Stimulated activated CD8-positive, alpha-beta memory T cell treated with anti-CD3 and anti-CD28 coated beads, Interleukin-15, amount 100 ng/mL, for 1 hour (primary cell): ENCODE measurements around the gene OSBP2.

Source experiments
- DNase-seq: peaks from one replicate; pipeline ENCODE4 v3.0.0-alpha.2; 2020; ENCODE audit warnings: low read depth

OSBP2 gene

DNA sequence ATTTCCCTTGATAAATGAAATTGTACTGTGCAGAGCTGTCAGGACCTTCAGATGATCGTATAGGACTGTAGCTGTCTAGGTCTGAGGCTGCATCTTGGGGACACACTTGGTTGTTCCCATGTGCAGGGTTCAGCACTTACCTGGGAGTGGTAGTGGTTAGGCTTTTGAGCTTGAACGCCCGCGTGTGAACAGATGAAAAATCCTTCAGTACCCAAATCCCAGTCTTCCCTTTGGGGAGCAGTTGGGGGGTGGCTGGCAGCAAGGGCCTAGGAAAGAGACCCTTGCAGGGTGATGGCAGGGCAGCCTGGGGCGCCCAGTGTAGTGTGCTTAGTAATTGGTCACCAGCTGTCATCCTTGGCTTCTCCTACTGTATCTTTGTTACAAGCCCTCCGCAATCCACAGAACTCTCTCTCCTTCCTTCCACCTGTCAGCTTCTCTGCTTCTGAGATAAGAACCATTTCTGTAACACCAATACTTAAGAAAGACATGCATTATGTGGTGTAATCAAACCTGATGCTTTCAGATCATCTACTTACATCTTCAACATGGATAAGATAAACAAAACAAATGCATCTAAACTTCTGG is 209.3 kb downstream of the OSBP2 start:
- no peak for DNase-seq

DNA sequence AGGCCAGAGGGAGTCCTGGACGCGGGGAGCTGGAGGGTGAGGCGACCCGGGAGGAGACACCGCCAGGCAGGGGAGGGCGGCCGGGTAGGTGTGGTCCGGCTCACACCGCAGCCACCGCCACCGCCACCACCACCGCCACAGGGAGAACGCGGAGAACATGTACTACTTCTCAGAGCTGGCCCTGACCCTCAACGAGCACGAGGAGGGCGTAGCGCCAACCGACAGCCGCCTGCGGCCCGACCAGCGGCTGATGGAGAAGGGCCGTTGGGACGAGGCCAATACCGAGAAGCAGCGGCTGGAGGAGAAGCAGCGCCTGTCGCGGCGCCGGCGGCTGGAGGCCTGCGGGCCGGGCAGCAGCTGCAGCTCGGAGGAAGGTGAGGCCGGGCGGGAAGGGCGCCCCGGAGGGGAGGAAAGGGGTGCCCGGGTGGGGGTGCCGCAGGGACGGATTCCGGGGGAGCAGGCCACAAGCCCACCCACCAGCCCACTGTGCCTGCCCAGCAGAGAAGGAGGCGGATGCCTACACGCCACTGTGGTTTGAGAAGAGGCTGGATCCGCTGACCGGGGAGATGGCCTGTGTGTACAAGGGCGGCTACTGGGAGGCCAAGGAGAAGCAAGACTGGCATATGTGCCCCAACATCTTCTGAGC is 211.1 kb downstream of the OSBP2 start:
- no peak for DNase-seq

DNA sequence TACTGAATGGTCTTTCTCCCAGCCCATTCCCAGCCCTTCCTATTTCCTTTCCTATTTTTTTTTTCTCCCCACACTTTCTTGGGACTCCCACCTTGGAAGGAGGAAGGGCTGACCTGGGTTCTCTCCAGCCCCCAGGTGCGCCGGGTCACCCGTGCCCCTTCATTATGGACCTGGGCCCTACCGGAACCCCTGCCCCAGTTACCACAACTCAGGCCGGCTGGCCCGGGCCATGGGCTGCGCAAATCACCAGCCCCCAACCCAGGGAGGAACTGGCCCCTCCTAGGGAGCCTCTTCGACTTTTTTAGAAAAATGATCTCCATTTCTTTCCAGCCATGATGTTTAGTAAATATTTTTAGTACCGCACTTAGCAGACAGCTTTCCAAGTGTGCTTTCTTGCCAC is 211.7 kb downstream of the OSBP2 start:
- no peak for DNase-seq

DNA sequence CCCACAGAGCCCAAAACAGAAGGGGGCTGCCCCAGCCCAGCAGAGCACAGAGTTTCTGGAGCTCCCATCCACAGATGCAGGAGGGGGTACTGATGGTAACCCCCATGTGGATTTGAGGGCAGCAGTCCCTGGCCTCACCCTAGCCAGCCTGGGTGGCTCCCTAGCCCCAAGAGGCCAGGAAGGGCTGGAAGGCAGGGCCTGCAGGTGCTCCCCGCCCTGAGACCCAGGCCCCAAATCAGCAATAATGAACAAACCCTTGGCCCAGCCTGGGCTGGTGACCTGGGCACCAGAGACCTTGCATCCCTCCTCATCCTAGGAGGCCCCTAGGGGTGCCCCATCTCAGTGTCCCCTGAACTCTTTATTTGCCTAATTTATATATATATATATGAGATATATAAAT is 212.3 kb downstream of the OSBP2 start:
- DNase-seq: no peak

DNA sequence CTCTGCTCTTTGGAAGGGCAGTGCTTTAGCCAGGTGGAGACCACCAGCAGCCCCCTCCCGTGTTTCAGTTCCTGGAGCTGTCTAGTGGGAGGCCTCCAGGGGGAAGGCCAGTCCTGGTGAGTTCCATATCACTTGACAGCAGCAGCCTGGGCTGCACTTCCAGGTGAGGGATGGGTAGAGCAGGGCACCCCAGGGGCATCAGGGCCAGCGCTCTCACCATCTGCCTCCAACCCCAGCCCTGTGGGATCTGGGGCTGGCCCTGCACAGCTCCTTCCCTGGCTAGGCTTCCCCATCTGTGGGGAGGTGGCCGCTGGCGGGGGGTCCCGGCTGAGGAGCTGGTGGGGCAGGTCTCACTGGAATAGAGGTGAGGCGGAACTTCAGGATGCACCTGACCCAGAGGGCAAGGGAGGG is 213.4 kb downstream of the OSBP2 start:
- no peak for DNase-seq

DNA sequence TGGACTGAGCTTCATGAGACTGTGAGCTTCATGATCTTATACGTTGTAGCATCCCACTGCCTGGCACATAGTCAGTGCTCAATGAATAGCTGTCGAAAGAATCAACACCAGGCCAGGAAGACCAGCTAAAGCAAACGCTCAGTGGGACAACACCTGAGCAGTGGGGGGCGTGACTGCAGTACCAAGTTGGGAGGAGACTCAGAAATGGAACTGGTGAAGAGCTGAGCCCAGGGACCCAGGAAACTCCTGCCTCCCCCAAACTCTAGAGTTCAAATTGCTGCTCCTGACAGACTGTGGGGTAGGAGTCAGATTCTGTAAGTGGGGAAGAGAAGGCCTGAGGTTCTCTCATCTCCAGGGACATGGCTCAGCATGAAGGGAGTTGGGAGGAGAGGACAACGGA is 214.6 kb downstream of the OSBP2 start:
- no peak for DNase-seq

DNA sequence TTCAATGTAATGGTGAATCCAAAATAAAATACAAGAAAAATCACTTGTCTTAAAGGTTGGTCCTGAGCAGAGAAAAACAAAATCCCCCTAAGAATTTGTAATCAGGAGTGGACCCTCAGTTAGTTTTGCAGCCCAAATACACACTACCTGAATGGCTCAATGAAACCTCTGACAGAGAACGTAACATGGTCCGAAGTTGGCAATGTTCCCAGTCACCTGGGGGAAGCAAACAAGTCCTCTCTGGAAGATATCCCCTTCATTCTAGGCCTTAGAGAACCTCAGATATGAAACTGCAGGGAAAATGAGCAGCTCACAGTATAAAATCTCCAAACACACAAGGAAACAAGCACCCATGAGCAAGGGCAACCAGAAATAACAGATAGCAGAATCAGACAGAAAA is 215.7 kb downstream of the OSBP2 start:
- no peak for DNase-seq

DNA sequence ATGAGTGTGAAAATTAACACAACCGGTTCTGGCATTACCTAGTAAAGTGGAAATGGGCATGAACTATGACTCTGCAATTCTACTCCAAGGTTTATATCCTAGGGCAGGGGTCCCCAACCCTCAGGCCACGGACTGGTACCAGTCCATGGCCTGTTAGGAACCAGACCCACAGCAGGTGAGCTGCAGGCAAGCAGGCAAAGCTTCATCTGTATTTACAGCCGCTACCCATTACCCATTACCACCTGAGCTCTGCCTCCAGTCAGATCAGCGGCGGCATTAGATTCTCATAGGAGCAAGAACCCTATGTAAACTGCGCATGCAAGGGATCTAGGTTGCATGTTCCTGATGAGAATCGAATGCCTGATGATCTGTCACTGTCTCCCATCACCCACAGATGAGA is 224.1 kb downstream of the OSBP2 start:
- DNase-seq: no peak

DNA sequence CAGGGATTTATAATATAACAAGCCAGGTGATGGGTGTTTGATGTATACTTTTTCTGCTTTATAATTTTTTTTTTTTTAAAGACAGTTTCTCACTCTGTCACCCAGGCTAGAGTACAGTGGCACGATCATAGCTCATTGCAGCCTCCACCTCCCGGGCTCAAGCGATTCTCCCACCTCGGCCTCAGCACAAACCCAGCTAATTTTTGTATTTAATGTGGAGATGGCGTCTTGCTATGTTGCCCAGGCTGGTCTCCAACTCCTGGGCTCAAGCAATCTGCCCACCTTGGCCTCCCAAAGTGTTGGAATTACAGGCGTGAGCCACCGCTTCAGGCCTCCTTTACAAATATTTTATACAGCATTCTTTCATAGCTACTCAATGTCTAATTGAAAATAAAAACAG is 225.3 kb downstream of the OSBP2 start:
- DNase-seq: no peak

DNA sequence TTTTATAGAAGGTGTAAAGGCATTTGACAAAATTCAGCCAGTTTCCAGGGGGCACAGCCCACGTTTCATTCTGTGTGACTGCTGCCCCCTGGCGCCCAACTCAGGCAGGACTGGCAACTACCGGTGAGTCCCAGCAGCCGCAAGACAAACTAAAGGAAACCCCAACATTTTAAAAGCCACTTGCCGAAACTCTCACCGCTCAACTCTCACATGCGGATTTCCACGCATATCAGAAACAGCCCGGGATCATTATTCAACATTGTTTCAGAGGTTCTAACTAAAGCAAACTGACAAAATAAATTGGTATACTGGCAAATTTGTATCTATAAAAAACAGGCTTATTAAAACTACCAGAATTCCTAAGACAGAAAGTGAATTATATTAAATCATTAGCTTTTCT is 225.7 kb downstream of the OSBP2 start:
- DNase-seq: peak; percentile 81

DNA sequence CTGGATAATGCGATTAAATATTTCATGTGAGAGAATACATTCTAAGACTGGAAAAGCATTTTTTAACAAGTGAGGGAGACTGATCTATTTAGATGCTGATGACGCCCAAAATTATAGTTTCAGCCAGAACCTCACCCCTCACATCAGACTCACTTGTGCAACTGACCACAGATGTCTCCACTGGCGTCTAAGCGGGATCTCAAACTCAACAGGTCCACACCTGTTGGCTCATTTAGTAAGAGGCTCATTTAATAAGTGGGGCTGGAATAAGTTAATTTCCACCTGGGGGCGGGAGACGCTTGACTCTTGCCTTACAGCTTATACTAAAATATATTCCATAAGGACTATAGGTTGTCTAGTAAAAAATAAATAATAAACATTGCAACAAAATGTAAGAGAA is 226.4 kb downstream of the OSBP2 start:
- DNase-seq: no peak

DNA sequence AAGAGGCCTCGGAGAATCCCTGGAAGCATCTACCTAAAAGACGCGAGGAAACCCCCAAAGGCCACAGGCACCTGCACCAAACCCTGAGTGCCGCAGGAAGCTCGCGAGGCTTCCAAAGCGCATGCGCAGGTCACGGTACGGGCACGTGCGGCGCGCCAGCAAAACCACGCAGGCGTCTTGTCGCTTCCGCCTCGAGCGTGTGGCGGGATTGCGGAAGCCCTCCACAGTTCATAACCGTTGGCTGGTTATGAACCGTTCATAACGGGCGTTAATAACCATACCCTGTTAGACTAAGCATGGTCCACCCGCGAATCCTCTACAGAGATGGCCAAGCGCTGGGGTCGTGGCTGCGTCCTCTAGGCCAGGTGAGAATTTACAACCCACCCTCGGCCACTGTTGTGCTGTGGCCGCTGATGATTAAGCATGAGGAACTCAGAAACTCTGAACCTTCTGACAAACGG is 227.5 kb downstream of the OSBP2 start:
- peak; percentile 68 for DNase-seq

DNA sequence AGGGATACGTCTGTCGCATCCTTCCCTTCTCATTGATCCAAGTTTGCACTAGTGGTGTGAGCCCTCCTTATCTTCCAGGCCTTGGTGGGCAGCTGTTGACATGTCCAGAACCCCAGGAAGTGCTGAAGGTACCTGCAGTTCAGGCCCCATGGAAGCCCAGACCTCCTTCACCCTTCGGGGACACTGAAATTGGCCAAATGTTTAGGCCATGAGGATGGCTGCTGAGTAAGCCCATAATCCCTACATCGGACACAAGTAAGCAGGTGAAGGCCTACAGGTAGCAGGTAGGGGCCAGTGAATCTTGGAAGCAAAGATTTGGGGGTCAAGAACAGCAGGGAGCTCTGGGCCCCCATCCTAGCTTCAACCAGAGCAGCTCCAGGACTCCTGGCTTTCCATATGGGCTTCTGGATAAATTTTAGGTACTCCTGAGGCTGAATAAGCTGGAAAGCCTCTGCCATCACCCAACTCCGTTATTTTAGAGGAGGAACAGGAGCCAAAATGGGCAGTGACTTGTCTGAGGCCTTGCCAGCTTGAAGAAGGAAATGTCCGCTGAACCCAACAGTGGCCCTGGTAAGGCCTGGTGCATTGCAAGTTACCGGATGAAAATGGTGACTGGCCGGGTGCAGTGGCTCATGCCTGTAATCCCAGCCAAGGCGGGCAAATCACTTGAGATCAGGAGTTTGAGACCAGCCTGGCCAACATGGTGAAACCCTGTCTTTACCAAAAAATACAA is 228.7 kb downstream of the OSBP2 start:
- no peak for DNase-seq

DNA sequence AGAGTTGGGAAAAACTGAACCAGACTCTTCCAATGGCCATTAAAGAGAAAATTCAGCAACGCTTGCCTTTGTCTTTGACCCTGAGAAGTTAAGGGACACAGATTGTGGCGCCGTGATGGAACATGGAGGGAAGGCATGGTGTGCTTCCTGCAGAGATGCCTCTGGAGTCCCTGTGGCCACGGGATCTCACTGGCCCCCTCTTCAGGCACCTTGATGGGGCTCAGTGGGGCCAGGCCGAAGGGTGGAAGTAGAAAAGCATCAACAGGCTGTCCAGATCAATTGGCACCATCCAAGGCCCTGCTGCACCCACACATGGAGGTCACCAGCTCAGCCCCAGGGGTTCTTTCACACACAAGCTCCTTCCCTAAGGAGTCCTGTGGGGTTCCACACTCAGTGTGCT is 231.0 kb downstream of the OSBP2 start:
- no peak for DNase-seq

DNA sequence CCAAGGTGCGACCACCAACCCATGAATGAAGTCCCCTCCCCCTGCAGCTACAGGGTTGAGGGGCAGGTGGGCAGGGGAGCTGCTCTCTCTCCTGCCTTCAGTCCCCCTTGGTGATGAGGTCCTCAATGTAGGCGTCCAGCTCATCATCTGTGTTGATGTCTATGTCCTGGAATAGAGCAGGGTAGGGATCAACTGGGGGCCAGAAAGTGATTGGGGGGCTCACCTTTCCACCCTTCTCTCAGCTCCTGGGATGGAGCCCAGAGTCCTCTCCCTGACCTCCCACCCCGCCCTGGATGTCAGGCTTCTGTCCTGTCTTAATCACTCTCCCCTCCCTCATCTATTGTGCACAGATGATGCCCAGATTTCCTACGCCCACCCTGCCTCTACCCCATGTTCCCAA is 232.0 kb downstream of the OSBP2 start:
- no peak for DNase-seq

DNA sequence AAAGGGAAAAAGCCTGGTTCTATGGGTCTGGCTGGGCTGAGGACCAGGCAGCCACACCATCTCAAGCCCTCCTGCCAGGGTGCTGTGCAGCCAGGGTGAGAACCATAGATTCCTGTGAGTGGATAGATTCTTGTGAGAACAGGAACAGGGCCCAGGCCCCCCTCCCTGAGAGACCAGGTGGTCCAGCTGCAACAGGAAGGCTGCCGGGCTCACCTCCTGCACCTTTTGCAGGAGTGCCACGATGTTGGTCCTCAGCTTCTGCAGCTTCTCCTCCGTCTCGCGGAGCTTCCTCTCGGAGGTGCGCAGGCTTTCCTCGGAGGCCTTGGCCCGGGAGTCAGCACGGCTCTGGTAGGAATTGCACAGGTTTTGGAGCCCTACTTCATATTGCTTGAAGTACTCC is 233.1 kb downstream of the OSBP2 start:
- DNase-seq: no peak

DNA sequence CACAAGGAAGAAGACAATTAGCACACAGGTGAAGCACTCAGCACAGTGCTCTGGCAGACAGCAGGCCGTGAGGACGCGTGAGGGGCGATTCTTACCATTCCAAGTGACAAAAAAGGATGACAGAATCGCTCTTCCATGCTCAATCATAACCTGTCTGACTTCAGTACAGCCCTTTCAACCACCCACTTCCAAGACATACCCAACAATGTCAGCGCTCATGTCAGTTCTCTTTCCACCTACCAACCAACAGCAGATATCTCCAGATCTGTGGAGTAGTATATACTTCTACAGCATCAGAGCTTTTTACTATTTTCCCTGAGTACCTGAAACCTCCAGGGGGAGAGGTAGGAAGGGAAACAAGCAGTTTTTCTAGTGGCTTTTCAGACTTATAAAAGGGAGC is 233.7 kb downstream of the OSBP2 start:
- DNase-seq: no peak

DNA sequence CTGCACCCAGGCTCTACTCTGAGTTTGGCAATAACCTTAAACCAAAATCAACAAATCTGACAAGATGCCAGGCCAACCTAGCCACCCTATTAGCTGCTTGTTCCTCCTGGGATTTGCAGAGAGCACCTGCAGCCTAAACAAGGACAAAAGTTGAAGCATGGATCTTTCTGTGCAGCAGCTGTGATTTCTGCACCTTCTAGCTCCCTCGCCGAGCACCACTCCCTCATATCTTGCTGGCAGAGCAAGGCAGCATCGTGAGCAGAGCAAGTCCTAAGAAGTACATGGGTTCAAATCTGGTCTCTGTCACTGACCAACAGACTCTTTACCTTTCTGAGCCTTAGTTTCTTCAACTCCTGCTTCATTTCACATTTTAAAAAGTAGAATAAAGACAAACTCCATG is 235.6 kb downstream of the OSBP2 start:
- no peak for DNase-seq

DNA sequence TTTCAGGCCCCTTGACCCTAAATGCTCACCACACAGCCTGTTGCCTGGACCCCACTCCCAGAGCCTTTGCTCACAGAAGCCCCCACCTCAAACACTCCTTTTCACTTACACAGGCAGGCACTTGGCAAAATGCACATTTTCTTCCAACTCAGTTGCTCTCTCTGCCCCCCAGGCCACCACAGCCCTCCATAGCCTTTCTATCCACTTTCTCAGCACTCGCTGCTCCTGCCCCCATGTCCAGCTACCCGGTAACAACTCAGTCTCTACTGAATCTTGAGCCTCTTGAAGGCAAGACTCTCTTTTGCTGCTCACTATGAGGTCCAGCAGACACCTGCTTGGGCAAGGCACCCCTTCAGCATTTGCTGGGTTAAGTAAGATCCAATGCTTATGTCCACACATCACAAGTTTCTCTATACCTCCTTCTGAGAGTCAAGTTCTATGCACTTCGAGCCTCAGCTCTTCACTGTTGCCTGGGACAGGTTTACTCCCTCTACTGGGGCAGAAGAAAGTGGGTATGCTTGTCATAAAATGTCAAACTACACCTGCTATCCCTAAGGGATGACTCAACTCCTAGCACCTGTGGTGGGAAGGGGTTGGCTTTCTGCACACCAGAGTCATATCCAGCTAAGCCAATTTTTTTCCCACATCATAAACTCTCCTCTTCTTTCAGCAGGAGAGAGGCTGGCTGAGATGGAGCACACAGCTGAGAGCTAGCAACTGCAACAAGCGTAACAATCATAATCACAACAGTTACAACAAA is 237.0 kb downstream of the OSBP2 start:
- DNase-seq: no peak

DNA sequence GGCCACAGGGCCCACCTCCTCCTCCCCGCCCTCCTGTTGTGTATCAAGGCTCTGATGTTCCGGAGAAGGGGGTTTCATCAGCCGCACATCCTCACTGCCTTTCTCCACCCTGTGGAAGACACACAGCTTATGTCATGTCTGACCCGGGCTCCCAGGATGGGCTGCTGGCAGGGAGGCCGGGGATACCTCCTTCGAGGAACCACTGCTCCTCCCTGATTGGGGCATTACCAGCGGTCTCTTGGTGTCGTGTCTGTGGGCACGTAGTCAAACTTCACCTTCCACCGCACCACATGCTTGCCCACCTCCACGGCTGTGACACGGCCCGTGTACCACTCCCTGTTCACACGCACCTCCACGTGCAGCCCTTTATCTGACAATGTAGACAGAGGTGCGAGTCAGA is 238.0 kb downstream of the OSBP2 start:
- no peak for DNase-seq

DNA sequence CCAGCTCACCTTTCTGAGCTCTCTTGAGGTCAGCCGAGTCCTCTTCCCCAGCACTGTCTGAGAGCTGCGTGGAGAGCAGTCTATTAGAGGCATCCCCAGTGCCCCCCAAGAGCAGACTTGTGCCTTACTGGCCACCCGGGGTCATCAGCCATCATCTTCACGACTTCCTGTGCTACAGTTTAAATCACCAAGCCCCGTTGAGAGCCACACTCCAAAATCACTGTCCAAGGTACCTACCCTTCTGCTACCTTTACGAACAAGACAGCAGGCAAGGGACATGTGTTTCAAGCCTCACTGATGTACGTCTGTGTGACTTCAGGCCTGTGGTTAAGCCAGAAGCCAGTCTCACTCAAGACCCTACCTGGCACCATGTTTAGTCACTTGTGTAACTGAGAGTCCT is 238.8 kb downstream of the OSBP2 start:
- DNase-seq: no peak

DNA sequence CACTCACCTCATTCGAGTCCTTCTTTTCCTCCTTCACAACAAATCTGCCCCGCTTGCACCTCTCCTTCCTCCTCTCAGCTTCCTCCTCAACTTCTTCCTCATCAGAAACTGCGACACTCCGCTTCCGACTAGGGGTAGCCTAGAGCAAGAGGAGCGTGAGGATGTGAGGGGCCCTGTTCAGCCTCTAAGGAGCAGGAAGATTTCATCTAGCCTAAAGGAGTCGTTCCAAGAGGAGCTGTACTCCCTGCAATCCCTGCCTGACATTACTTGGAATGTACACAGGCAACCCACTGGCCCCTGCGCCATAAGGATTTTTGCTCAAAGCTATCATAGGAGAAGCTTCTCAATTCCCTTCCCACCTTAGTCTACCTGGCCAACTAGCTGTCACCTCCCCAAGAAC is 239.4 kb downstream of the OSBP2 start:
- no peak for DNase-seq
